HG03565 (cell line): ENCODE results near the gene PFKFB1.

ENCODE experiments used
- ATAC-seq: cut with Tn5 transposase; IDR thresholded peaks from one replicate; pipeline ENCODE4 v1.9.1; 2021; ENCODE audit warnings: mild to moderate bottlenecking, moderate library complexity; ENCODE audit not compliant: unreplicated experiment

PFKFB1 gene

DNA sequence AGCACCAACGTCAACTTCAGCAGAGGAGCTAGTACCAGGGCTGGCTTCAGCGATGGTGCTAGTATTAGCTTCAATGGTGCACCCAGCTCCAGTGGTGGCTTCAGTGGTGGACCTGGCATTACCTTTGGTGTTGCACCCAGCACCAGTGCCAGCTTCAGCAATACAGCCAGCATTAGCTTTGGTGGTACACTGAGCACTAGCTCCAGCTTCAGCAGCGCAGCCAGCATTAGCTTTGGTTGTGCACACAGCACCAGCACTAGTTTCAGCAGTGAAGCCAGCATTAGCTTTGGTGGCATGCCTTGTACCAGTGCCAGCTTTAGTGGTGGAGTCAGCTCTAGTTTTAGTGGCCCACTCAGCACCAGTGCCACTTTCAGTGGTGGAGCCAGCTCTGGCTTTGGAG lies 65.1 kb downstream of the PFKFB1 start:
- no peak for ATAC-seq

GRCh38 chrX:54926978-54927377 lies 67.0 kb downstream of the PFKFB1 start:
- no peak for ATAC-seq

- ATAC-seq = no peak
These were observed 70.6 kb downstream of the PFKFB1 start for GRCh38 chrX:54923376-54923775.

DNA sequence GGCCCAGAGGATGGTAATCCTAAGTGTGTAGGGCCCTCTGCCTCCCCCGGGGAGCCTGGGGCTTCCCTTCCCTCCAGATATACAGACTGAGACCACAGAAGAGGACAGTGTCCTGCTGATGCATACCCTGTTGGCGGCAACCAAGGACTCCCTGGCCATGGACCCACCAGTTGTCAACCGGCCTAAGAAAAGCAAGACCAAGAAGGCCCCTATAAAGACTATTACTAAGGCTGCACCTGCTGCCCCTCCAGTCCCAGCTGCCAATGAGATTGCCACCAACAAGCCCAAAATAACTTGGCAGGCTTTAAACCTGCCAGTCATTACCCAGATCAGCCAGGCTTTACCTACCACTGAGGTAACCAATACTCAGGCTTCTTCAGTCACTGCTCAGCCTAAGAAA lies 71.4 kb downstream of the PFKFB1 start:
- no peak for ATAC-seq

- no peak for ATAC-seq
These were observed 72.5 kb downstream of the PFKFB1 start for GRCh38 chrX:54921427-54922021.

DNA sequence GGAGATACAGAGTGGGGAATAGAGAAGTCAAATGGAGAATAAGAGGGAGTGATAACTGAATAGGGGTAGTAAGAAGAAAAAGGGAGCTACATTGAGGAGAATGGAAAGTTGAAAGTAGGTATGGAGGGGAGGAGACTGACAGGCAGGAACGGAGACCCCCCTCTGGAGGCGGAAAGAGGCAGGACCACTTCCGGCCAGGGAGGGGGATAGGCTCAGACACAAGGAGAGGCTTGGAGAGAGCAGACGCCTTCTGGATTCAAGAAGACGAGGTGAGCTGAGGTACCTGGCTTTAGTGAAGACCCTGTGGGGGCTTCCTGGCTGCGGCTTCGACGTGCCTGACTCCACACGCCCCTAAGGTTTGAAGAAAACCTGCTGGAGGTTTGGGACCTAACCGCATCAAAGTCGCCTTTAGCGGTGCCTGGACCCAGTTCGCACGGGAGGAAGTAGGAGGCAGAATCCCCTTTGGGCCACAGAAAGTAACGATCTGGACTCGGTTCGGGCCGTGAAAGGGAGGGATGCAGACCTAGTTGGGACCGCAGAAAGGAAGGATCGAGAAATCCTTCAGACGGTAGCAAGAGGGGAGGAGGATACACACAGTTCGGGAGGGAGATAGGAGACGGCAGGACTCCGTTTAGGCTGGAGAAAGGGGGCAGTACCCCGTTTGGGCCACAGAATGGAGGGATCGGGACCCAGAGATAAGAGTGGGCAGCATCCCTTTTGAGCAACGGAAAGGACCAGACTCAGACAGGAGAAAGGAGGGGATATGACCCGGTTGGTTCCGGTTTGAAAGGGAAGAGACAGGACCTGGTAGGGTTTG lies 73.2 kb downstream of the PFKFB1 start, which contains the start of gene TRO:
TSS of gene TRO (plus strand) at position 215 of the 817 bp plus-strand sequence. CDS start 1,423 bp downstream, outside the sequence.
- ATAC-seq = no peak

- no peak for ATAC-seq
These were observed 84.0 kb downstream of the PFKFB1 start for GRCh38 chrX:54909941-54910340.

- ATAC-seq = no peak
These were observed 99.8 kb downstream of the PFKFB1 start for GRCh38 chrX:54894159-54894558.

DNA sequence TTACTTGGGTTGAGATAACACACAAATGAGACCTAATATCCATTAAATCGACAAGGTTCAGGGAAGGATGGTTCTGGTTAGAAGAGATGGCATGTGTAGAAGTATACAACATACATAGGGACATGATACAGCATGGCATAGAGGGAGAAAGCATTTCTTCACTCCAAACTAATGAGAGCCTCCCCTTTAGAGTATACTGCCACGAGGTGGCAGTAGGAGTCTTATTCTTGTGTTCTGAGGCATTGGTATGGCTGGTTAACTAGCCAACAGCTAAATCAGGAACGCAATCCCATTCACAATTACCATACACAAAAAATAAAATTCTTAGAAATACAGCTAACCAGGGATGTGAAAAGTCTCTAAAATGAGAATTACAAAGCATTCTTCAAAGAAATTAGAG lies 102.4 kb downstream of the PFKFB1 start:
- ATAC-seq = no peak

- ATAC-seq = no peak
These were observed 108.2 kb downstream of the PFKFB1 start for GRCh38 chrX:54885740-54886139.
